Measurements from ENCODE around the gene KRTAP10-4. TPM values are rescaled to one million over a fixed set of nuclear protein-coding genes. Genes with fewer than 3 reads are reported as not detected.
"Not testable (repeated sequence)": the region's sequence is repeated elsewhere in the genome, so short reads cannot be mapped to it uniquely, and the experiment has no call there.

Gene KRTAP10-4, protein sequence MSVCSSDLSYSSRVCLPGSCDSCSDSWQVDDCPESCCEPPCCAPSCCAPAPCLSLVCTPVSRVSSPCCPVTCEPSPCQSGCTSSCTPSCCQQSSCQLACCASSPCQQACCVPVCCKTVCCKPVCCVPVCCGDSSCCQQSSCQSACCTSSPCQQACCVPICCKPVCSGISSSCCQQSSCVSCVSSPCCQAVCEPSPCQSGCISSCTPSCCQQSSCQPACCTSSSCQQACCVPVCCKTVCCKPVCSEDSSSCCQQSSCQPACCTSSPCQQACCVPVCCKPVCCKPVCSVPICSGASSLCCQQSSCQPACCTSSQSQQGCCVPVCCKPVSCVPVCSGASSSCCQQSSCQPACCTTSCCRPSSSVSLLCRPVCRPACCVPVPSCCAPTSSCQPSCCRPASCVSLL
- total RNA-seq (2014; rRNA removed; shearing (Covaris generic)) (not detected in 2 replicates), polyA plus RNA-seq (2016; fragmentation: Nextera tagmentation; extraction: Ambion mirVana) (not detected in 2 replicates)
- long read RNA-seq = 0 reads

DNA sequence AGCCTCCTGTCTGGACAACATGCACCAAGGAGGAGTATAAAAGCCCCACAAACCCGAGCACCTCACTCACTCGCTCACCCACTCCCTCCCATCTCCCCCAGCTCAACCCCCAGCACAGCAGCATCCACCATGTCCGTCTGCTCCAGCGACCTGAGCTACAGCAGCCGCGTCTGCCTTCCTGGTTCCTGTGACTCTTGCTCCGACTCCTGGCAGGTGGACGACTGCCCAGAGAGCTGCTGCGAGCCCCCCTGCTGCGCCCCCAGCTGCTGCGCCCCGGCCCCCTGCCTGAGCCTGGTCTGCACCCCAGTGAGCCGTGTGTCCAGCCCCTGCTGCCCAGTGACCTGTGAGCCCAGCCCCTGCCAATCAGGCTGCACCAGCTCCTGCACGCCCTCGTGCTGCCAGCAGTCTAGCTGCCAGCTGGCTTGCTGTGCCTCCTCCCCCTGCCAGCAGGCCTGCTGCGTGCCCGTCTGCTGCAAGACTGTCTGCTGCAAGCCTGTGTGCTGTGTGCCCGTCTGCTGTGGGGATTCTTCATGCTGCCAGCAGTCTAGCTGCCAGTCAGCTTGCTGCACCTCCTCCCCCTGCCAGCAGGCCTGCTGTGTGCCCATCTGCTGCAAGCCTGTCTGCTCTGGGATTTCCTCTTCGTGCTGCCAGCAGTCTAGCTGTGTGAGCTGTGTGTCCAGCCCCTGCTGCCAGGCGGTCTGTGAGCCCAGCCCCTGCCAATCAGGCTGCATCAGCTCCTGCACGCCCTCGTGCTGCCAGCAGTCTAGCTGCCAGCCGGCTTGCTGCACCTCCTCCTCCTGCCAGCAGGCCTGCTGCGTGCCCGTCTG, at the start of gene KRTAP10-4:
Gene KRTAP10-4, plus strand, starts transcription at position 100 of the 827 bp plus-strand sequence. Its CDS starts 30 bp downstream, at position 130.
- H3K4me3 Mint-ChIP-seq; DNase-seq (ENCODE audit: low spot score): not testable (repeated sequence)

DNA sequence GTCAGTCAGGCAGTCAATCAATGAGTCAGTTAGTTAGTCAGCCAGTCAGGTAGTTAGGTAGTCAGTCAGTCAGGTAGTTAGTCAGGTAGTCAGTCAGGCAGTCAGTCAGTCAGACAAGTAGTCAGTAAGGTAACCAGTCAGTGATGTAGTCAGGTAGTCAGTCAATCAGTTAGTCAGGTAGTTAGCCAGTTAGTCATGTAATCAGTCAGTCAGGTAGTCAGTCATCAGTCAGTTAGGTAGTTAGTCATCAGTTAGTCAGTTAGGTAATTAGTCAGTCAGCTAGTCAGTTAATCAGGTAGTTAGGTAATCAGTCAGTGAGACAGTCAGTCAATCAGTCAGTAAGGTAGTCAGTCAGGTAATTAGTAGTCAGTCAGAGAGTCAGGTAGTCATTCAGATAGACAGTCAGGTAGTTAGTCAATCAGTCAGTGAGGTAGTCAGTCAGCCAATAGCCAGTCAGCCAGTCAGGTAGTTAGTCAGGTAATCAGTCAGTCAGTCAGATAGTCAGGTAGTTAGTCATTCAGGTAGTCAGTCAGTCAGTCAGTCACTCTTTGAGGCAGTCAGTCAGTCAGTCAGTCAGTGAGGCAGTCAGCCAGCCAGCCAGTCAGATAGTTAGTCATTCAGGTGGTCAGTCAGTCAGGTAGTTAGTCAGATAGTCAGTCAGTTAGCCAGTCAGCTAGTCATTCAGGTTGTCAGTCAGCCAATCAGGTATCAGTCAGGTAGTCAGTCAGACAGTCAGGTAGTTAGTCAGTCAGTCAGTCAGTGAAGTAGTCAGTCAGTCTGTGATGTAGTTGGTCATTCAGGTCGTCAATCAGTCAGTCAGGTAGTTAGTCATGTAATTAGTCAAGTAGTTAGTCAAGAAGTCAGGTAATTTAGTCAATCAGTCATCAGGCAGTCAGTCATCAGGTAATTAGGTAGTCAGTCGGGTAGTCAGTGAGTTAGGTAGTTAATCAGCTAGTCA, 48.8 kb upstream of the KRTAP10-4 start:
- H3K27ac ChIP-seq (ENCODE audit: low read depth) = no peak overlapping the region
- H3K79me2 ChIP-seq (replicated peaks; ENCODE audit: insufficient read depth) = no peaks in the 10 kb centered on the region
- H3K4me3 ChIP-seq = no peak overlapping the region
- ATAC-seq (no peak), DNase-seq (ENCODE audit: low spot score) (no peak)
- no peak overlapping the region for H3K27ac Mint-ChIP-seq
- no peaks in the 10 kb centered on the region for H3K27me3 ChIP-seq (ENCODE audit: insufficient read depth)
- H3K9me2 ChIP-seq (ENCODE audit: insufficient read depth) = 0 out of 2 replicates have a peak, but pooled peaks cover 2% of the 10 kb centered on the region
- H3K4me2 ChIP-seq = no peak overlapping the region
- no peaks in the 10 kb centered on the region for H3K4me1 ChIP-seq (ENCODE audit: insufficient read depth)
- H3K4me3 Mint-ChIP-seq = no peak overlapping the region
- H3K4me1 Mint-ChIP-seq = no peaks in the 10 kb centered on the region; the same call in 2 of the 3 replicates
- H3K36me3 ChIP-seq (ENCODE audit: insufficient read depth) = no peaks in the 10 kb centered on the region
- H3K27me3 Mint-ChIP-seq (ENCODE audit: insufficient read depth, low read depth, poor library complexity) = peaks cover 1% of the 10 kb centered on the region
- H2AFZ ChIP-seq = no peak overlapping the region
- H3K9me3 Mint-ChIP-seq = no peaks in the 10 kb centered on the region; the same call in 2 of the 3 replicates
- H3F3A ChIP-seq (replicated peaks; ENCODE audit: low read depth) = no peaks in the 10 kb centered on the region
- no peaks in the 10 kb centered on the region for H3K36me3 Mint-ChIP-seq (ENCODE audit: low read depth)
- TF ChIP-seq CREB1 (CRISPR knock-in tag; IDR thresholded peaks at IDR 0.05; ENCODE audit: low read depth) (no peak), CTCF (conservative IDR thresholded peaks at IDR 0.05; ENCODE audit: low read depth in 2 of 2) (no peak)
- H4K20me1 ChIP-seq (replicated peaks; ENCODE audit: insufficient read depth) = no peaks in the 10 kb centered on the region

More for the DNA sequence above, at the start of gene KRTAP10-4:
- H3K9me2 ChIP-seq (ENCODE audit: insufficient read depth); H3K36me3 ChIP-seq (ENCODE audit: insufficient read depth); H3K27ac Mint-ChIP-seq; H3K27me3 ChIP-seq (ENCODE audit: insufficient read depth); H3K4me2 ChIP-seq; H3K4me1 ChIP-seq (ENCODE audit: insufficient read depth); H3K27ac ChIP-seq (ENCODE audit: low read depth); H3K36me3 Mint-ChIP-seq (ENCODE audit: low read depth); H3K4me3 ChIP-seq; ATAC-seq; H3F3A ChIP-seq (replicated peaks; ENCODE audit: low read depth); H3K79me2 ChIP-seq (replicated peaks; ENCODE audit: insufficient read depth); H3K4me1 Mint-ChIP-seq; H4K20me1 ChIP-seq (replicated peaks; ENCODE audit: insufficient read depth): not testable (repeated sequence)
- Mint-ChIP-seq H3K27me3 (ENCODE audit: insufficient read depth, low read depth, poor library complexity) (peaks cover 12% of the 10 kb centered on the region), H3K9me3 (peaks cover 45% of the 10 kb centered on the region)
- 0 out of 2 replicates have a peak within 1 kb of the TSS, but pooled peaks have one; percentile 38 for H2AFZ ChIP-seq

Data from GM23338 (cell line).